Stomach smooth muscle (tissue), 2 donors: ENCODE results near the gene TRIM65.
"Not testable (repeated sequence)": the region's sequence is repeated elsewhere in the genome, so short reads cannot be mapped to it uniquely, and the experiment has no call there.

Source experiments
- H3K27ac ChIP-seq: one replicate; pipeline ENCODE4 v1.7.0; 2013; ENCODE audit warnings: mild to moderate bottlenecking, low read length, inconsistent platforms
- H3K27me3 ChIP-seq, 2 donors: one replicate each; pipeline ENCODE4 v1.7.0; 2013; ENCODE audit warnings: low read length in 2 of 2; ENCODE audit not compliant: insufficient read depth in 2 of 2, control insufficient read depth in 1 of 2
- H3K36me3 ChIP-seq, 2 donors: one replicate each; pipeline ENCODE4 v1.7.0; 2013; ENCODE audit warnings: low read length in 2 of 2; ENCODE audit not compliant: control insufficient read depth in 2 of 2, insufficient read depth in 2 of 2
- H3K4me1 ChIP-seq: one replicate; pipeline ENCODE4 v1.7.0; 2013; ENCODE audit warnings: low read length; ENCODE audit not compliant: control insufficient read depth, insufficient read depth
- H3K4me3 ChIP-seq, 2 donors: one replicate each; pipeline ENCODE4 v1.7.0; 2013; ENCODE audit warnings: low read length in 2 of 2
- H3K9ac ChIP-seq, 2 donors: one replicate each; pipeline ENCODE4 v1.7.0; 2013; ENCODE audit warnings: low read length in 2 of 2, mild to moderate bottlenecking in 1 of 2
- H3K9me3 ChIP-seq, 2 donors: one replicate each; pipeline ENCODE4 v1.7.0; 2013; ENCODE audit warnings: low read length in 2 of 2; ENCODE audit not compliant: control insufficient read depth in 2 of 2
- donor health status: healthy.
- donor health status: Pancreatic carcinoma.

TRIM65 gene

DNA sequence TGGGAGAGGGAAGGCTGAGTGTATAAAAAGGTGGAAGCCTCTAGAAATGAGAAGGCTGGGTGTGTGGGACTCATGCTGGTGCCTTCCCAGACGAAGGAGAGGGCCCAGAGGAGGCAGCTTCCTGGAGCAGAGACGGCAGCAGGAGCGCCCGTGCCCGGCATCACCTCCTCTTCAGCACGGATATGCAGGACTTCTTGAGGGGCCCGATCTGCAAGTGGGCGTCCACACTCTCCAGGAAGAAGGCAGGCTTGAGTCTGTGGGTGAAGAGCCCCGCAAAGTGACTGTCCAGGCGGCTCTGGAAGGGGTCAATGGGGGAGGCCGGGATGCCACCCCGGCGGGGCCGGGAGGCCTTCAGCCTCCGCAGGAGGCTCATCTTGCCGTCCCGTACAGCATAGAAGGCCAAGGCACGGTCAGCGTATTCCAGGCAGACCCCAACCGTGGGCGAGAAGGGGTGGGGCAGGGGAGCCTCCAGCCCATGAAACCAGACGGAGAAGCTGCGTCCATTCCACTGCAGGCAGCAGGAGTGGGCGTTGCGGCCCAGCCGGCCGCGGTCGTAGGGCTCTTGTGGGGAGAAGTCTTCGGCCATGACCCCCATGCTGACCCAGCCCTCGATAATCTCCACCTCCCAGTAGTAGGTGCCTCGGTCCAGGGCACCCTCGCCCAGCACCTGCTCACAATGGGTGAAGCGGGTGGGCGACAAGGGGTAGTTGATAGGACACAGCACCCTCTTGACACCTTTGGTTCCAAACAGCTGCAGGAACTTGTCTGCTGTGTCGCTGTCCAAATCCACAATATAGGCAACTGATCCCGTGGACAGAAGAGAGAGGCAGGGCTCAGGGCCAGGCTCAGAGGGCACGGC, 22.2 kb downstream of the TRIM65 start:
- Histone ChIP-seq H3K36me3 (peaks cover 4 to 12% of the 10 kb centered on the region in 2 donors), H3K27me3 (no peaks in the 10 kb centered on the region), H3K9ac (peak overlapping the region in 1 of 2 donors; percentile 26), H3K4me1 (peaks cover 67% of the 10 kb centered on the region), H3K9me3 (no peaks in the 10 kb centered on the region), H3K4me3 (peak overlapping the region in 1 of 2 donors; percentile 22), H3K27ac (peak overlapping the region; percentile 93)

DNA sequence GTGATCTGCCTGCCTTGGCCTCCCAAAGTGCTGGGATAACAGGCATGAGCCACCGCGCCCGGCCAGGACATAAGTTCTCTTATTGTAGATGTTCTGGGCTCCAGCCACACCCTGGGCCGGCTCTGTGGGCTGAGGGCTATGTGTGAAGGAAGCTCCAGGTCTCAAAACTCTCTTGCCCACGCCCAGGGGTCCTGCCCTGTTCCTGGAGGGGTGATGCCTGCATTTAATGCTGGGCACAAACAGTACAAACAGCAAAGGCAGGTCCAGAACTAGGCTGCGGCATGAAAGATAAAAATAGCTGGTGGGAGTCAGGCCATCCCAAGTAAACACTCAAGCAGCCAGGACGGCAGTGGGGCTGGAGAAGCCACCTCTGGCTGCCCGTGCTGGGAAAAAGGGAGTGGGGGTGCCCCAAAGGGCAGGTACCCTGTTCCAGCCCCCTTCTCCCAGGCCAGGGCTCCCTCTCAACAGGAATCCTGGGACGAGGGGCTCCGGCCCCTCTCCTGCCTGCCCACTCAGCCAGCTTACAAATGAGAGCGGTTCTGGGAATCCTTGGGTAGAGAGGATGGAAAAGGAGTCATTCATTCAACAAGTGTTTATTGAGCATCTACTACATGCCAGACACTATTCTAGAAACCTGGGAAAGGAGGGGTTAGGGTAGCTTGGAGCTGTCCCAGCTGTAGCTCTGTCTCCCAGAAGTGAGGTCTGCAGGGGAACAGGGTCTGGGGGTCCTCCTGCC, 23.0 kb downstream of the TRIM65 start:
- Histone ChIP-seq H3K9me3 (no peaks in the 10 kb centered on the region), H3K4me1 (peaks cover 74% of the 10 kb centered on the region), H3K36me3 (peaks cover 4 to 12% of the 10 kb centered on the region in 2 donors), H3K9ac (peak overlapping the region in 1 of 2 donors; percentile 64), H3K27ac (peak overlapping the region; percentile 93), H3K4me3 (peak overlapping the region in 1 of 2 donors; percentile 52), H3K27me3 (no peaks in the 10 kb centered on the region)

DNA sequence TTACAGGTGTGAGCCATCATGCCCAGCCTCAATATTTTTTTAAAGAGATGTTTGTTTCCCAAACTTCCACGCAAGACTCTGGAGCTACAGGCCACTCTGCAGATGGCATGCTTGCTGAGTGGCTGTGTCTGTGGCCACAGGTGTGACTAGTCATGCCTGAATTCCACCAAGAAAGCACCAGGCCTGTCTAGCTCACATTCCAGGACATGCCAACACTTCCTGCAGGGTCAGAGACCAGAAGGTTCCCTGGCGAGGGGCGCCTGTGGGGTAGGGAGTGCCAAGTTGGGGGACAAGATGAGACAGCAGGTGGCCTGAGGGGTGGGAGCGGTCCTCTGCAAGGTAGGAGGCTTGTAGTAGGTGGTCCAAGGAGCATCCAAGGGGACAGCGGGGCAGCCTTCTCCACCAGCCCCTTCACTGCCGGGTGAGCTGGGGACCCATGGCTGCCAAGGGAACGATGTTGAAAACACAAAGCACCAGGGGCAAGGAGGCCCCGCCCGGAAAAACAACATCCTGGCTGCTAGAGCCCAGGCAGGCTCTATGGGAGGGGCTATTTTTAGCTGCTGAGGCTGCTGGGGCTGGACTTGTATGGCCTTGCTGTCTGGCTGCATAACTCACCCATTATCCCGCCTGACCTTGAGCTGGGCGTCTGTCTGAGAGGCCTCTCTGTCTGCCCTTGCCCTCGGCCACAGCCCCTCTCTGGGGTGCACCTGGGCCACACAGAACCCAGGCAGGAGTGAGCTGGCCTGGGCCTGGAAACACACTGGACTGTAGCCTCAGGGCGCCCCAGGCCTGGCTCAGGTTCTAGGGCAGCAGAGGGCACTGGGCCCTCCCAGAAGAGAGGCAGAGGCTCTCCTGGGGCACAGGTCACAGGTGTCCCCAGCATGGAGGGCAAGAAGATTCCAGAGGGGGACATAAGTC, 24.1 kb downstream of the TRIM65 start:
- H3K27me3 ChIP-seq = no peaks in the 10 kb centered on the region
- H3K27ac ChIP-seq = peak overlapping the region; percentile 93
- peak overlapping the region; percentile 51 to 64 for H3K9ac ChIP-seq
- peak overlapping the region; percentile 49 to 55 for H3K4me3 ChIP-seq
- no peaks in the 10 kb centered on the region for H3K9me3 ChIP-seq
- peaks cover 4 to 12% of the 10 kb centered on the region in 2 donors for H3K36me3 ChIP-seq
- H3K4me1 ChIP-seq = peaks cover 70% of the 10 kb centered on the region

DNA sequence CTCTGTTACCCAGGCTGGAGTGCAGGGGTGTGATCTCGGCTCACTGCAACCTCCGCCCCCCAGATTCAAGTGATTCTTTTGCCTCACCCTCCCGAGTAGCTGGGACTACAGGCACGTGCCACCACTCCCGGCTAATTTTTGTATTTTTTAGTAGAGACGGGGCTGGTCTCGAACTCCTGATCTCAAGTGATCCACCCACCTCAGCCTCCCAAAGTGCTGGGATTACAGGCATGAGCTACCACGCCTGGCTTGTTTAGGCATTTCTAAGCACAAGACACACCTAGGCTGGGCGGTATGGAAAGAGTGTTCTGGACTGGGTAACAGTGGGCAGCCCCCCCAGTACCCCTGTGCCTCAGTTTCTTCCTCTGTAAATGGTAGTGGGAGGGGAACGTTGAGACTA, 26.5 kb downstream of the TRIM65 start:
- Histone ChIP-seq H3K4me1 (peaks cover 49% of the 10 kb centered on the region), H3K27ac (peak overlapping the region; percentile 64), H3K36me3 (peaks cover 2 to 12% of the 10 kb centered on the region in 2 donors)
- H3K4me3 ChIP-seq, H3K9ac ChIP-seq, H3K27me3 ChIP-seq, H3K9me3 ChIP-seq: not testable (repeated sequence)

DNA sequence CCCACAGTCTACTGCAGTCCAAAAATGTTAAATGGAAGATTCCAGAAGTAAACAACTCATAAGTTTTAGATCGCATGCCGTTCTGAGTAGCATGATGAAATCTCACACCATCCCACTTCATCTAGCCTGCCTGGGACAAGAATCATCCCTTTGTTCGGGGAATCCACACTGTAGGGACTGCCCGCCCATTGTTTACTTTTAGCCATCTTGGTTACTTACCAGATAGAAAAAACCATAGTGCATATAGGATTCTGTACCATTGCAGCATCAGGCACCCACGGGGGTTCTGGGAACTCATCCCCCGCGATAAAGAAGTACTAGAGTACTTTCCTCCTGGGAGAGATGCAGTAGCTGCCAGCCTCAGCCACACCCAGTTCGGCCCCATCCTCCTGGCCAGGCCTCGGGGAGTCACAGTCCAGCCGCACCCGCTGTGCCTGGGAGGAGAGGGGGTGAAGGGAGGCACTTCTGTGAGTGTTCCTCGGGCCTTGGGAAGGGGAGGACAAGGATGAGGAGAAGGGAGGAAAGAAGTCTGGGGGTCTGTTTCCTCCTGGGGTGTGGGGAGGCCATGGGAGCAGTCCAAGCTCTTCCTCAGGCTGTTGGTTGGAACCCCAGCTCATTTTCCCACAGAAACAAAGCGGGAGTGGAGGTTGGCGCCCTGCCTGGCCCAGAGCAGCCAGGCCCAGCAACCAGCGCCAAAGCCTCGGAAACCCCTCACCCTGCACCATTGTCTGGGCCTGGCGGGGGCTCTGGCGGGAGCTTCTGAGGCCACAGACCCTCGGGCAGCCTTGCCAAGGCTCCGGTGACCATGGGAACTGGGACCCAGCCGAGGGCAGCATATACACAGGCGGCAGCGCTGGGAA, 27.2 kb downstream of the TRIM65 start:
- no peak overlapping the region for H3K9ac ChIP-seq
- H3K4me1 ChIP-seq = peaks cover 47% of the 10 kb centered on the region
- H3K4me3 ChIP-seq = peak overlapping the region in 1 of 2 donors; percentile 57
- peak overlapping the region; percentile 64 for H3K27ac ChIP-seq
- no peaks in the 10 kb centered on the region for H3K27me3 ChIP-seq
- H3K9me3 ChIP-seq = no peaks in the 10 kb centered on the region
- peaks cover 2 to 8% of the 10 kb centered on the region in 2 donors for H3K36me3 ChIP-seq

DNA sequence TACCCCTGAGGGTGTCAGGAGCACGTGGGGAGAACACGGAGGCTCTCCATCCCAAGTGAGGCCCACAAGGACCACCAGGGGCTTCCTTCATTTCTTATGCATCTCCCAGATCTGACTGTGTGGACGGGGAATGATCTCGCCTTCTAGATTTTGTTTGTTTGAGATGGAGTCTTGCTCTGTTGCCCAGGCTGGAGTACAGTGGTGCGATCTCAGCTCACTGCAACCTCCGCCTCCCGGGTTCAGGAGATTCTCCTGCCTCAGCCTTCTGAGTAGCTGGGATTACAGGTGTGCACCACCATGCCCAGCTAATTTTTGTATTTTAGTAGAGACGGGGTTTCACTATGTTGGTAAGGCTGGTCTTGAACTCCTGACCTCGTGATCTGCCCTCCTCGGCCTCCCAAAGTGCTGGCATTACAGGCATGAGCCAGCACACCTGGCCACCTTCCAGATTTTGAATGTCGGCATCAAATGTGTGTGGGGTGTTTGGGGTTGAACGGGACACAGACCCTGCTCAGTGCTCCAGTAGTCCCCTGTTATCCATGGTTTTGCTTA, 27.9 kb downstream of the TRIM65 start:
- peak overlapping the region in 1 of 2 donors; percentile 57 for H3K4me3 ChIP-seq
- peak overlapping the region; percentile 64 for H3K27ac ChIP-seq
- not testable (repeated sequence) for H3K9ac ChIP-seq, H3K27me3 ChIP-seq, H3K36me3 ChIP-seq, H3K9me3 ChIP-seq
- peaks cover 44% of the 10 kb centered on the region for H3K4me1 ChIP-seq

DNA sequence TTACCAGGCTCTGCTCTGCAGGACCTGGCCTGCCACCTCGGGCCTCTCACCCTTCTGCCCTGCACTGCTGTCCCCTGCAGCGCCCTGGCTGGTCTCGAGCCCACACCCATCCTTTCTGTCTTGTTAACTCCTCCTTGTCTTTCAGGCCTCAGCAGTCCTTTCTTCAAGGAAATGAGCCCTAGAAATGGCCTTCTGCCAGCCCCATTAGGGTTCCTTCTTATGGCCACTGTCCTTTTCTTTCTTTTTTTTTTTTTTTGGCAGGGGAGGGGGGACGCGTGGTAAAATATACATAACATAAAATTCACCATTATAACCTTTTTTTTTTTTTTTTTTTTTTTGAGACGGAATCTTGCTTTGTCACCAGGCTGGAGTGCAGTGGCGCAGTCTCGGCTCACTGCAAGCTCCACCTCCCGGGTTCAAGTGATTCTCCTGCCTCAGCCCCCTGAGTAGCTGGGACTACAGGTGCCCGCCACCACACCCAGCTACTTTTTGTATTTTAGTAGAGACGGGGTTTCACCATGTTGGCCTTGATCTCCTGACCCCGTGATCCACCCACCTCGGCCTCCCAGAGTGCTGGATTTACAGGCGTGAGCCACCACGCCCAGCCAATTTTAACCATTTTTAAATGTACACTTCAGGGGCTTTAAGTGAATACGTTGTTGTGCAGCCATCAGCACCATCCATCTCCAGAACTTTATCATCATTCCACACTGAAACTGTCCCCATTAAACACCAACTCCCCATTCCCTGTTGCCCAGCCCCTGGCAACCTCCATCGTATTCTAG, 31.2 kb downstream of the TRIM65 start:
- H3K9ac ChIP-seq, H3K27me3 ChIP-seq, H3K36me3 ChIP-seq, H3K9me3 ChIP-seq, H3K4me3 ChIP-seq: not testable (repeated sequence)
- peaks cover 27% of the 10 kb centered on the region for H3K4me1 ChIP-seq
- peak overlapping the region; percentile 71 for H3K27ac ChIP-seq

DNA sequence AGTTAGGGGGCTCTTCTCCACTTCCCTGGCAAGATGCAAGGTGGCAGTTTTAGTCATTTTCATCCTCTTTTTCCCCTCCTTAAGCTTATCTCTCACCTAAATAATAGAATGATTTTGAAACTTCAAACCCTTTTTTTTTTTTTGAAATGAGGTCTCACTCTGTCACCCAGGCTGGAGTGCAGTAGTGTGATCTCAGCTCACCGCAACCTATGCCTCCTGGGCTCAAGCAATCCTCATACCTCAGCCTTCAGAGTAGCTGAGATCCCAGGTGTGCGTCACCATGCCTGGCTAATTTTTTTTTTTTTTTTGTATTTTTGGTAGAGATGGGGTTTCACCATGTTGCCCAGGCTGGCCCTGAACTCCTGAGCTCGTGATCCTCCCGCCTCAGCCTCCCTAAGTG, 31.9 kb downstream of the TRIM65 start:
- H3K36me3 ChIP-seq, H3K4me3 ChIP-seq, H3K27me3 ChIP-seq, H3K9me3 ChIP-seq: not testable (repeated sequence)
- Histone ChIP-seq H3K9ac (peak overlapping the region in 1 of 2 donors; percentile 42), H3K27ac (peak overlapping the region; percentile 71), H3K4me1 (peaks cover 23% of the 10 kb centered on the region)

DNA sequence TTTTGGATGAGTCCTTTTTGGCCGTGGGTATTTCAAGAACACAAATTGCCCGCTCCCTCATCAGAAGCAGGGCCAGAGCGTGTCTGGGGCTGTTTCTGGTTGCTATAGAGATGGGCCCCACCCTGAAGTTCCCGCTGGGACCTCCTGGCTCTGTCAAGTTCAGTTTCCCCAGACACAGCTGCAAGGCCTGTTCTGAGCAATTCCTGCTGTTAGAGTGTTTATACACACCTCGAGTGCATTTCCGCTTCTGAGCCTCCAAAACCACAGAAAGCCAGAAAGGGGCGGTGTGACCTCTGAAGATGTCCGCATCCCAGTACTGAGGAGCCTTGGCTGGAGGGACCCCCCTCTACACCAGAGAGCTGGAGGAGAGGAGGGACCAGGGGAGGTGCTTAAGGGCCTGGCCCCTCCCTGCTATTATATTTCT, 32.3 kb downstream of the TRIM65 start:
- Histone ChIP-seq H3K27ac (peak overlapping the region; percentile 71), H3K9ac (peak overlapping the region in 1 of 2 donors; percentile 42), H3K4me1 (peaks cover 19% of the 10 kb centered on the region), H3K9me3 (no peaks in the 10 kb centered on the region), H3K36me3 (no peaks in the 10 kb centered on the region), H3K27me3 (no peaks in the 10 kb centered on the region), H3K4me3 (peak overlapping the region in 1 of 2 donors; percentile 15)
